HepG2 (cell line): ENCODE data around the gene VASN. TPM values are rescaled to one million over a fixed set of nuclear protein-coding genes. Genes with fewer than 3 reads are reported as not detected.

Source experiments
- ATAC-seq: fragments of 200-7000 bp; cut with Tn5 transposase; 3 replicates; pipeline ENCODE4 v1.9.1; 2020; ENCODE audit warnings: mild to moderate bottlenecking, moderate library complexity
- BruUV-seq: library from RNA; stranded (reverse); fragments of 400-500 nt; replicated peaks from 2 replicates; lab custom pipeline; 2021; lab: Mats Ljungman, UMichigan
- CTCF ChIA-PET: fragments of 300-600 bp; formaldehyde crosslinking; extraction: SDS; loops from one replicate; lab custom pipeline; 2021; ENCODE audit warnings: low total read pairs, inconsistent platforms, low intra/inter-chr PET ratio; lab: Yijun Ruan, JAX
- POLR2A ChIA-PET: fragments of 350-600 bp; sonication (Branson Sonifier 250); formaldehyde crosslinking; loops from one replicate; lab custom pipeline; 2020; ENCODE audit warnings: antibody characterized with exemption, inconsistent platforms; lab: Yijun Ruan, JAX
- DNase-seq: peaks from one replicate; pipeline ENCODE4 v3.0.0-alpha.2; 2015; ENCODE audit warnings: low spot score
- FAIRE-seq: peaks from 3 replicates; lab custom pipeline; 2011; peaks lifted over from hg19 to GRCh38; lab: Jason Lieb, UNC
- H2AFZ ChIP-seq: one replicate; pipeline ENCODE4 v1.6.1; 2011; ENCODE audit warnings: low read length, inconsistent platforms
- H3K27ac ChIP-seq: fragments of 300-600 bp; 3 replicates; pipeline ENCODE4 v1.8.0; 2011; ENCODE audit warnings: mixed run types, mild to moderate bottlenecking, mixed read lengths, low read length, inconsistent platforms; ENCODE audit not compliant: insufficient read depth; ENCODE audit errors: extremely low read length
- H3K27me3 ChIP-seq, 2 experiments: fragments of 200-600 bp in 1 of 2; 2 replicates in 1 of 2; 3 replicates in 1 of 2; pipeline versions ENCODE4 v1.6.0 to v1.8.0; 2011; ENCODE audit warnings: low read length in 2 of 2, mild to moderate bottlenecking in 2 of 2, moderate library complexity in 2 of 2, inconsistent platforms in 1 of 2; ENCODE audit not compliant: insufficient read depth in 2 of 2, control insufficient read depth in 1 of 2
- H3K36me3 ChIP-seq, 2 experiments: fragments of 200-600 bp in 1 of 2; replicated peaks in 1 of 2; 2 replicates in 1 of 2; 3 replicates in 1 of 2; pipeline versions ENCODE4 v1.5.1 to v1.8.0; 2011; ENCODE audit warnings: low read length in 2 of 2, inconsistent platforms in 1 of 2; ENCODE audit not compliant: insufficient read depth in 2 of 2, control insufficient read depth in 1 of 2
- H3K4me1 ChIP-seq: 2 replicates; pipeline ENCODE4 v1.5.1; 2012; ENCODE audit warnings: low read length, inconsistent platforms; ENCODE audit not compliant: insufficient read depth
- H3K4me2 ChIP-seq: 2 replicates; pipeline ENCODE4 v1.6.0; 2011; ENCODE audit warnings: low read depth, low read length, inconsistent platforms
- H3K4me3 ChIP-seq, 3 experiments: fragments of 200-600 bp in 1 of 3; sonication (generic), shearing (Covaris generic) in 1 of 3; replicated peaks in 1 of 3; 2 replicates each; pipeline ENCODE4 v1.5.1; 2011 to 2016; ENCODE audit warnings: low read length in 3 of 3, inconsistent platforms in 2 of 3, low read depth in 2 of 3, mild to moderate bottlenecking in 2 of 3, control low read depth in 1 of 3, mixed read lengths in 1 of 3; ENCODE audit not compliant: insufficient read depth in 1 of 3
- H3K79me2 ChIP-seq: one replicate; pipeline ENCODE4 v1.6.1; 2011; ENCODE audit warnings: low read length, inconsistent platforms; ENCODE audit not compliant: insufficient read depth
- H3K9ac ChIP-seq: 2 replicates; pipeline ENCODE4 v1.6.0; 2011; ENCODE audit warnings: mild to moderate bottlenecking, low read depth, low read length, inconsistent platforms; ENCODE audit not compliant: insufficient read depth
- H3K9me3 ChIP-seq: 2 replicates; pipeline ENCODE4 v1.5.1; 2012; ENCODE audit warnings: mild to moderate bottlenecking, low read length
- H4K20me1 ChIP-seq: 2 replicates; pipeline ENCODE4 v1.6.0; 2011; ENCODE audit warnings: inconsistent platforms, mild to moderate bottlenecking, low read length, moderate library complexity; ENCODE audit not compliant: insufficient read depth
- FOXM1 ChIP-seq: sonication (generic); formaldehyde crosslinking; IDR thresholded peaks from 2 replicates; pipeline ENCODE4 v1.5.0; 2020; ENCODE audit warnings: missing genetic modification reagents
- GFI1 ChIP-seq: sonication (generic); formaldehyde crosslinking; IDR thresholded peaks from 2 replicates; pipeline ENCODE4 v1.5.0; 2020; ENCODE audit warnings: missing genetic modification reagents, mild to moderate bottlenecking, borderline replicate concordance
- MAFK ChIP-seq, 2 experiments: IDR thresholded peaks in 1 of 2; conservative IDR thresholded peaks in 1 of 2; 2 replicates each; pipeline ENCODE4 v1.6.1; 2011; ENCODE audit warnings: improper control_type of control experiment in 2 of 2, low read length in 2 of 2
- NCOA2 ChIP-seq: sonication (generic); formaldehyde crosslinking; IDR thresholded peaks from 2 replicates; pipeline ENCODE4 v1.8.0; 2022; ENCODE audit warnings: inconsistent platforms
- NR2F1 ChIP-seq, 2 experiments: fragments of 450-650 bp in 1 of 2; formaldehyde crosslinking in 1 of 2; IDR thresholded peaks; 2 replicates each; pipeline versions ENCODE4 v1.5.0 to v1.6.1; 2016 to 2020; ENCODE audit warnings: mild to moderate bottlenecking in 1 of 2, missing compliant biosample characterization in 1 of 2, missing genetic modification reagents in 1 of 2, moderate library complexity in 1 of 2
- SKI ChIP-seq: fragments of 450-650 bp; IDR thresholded peaks from one replicate; pipeline ENCODE4 v1.6.1; 2018; ENCODE audit warnings: mild to moderate bottlenecking; ENCODE audit not compliant: partially characterized antibody
- SP4 ChIP-seq: sonication (generic); formaldehyde crosslinking; IDR thresholded peaks from 2 replicates; pipeline ENCODE4 v1.8.1; 2023; ENCODE audit warnings: mild to moderate bottlenecking, missing genetic modification reagents
- TBX3 ChIP-seq: fragments of 450-650 bp; IDR thresholded peaks from 2 replicates; pipeline ENCODE4 v1.6.1; 2017; ENCODE audit warnings: antibody characterized with exemption, mild to moderate bottlenecking, inconsistent platforms, borderline replicate concordance
- TEAD3 ChIP-seq: optimal IDR thresholded peaks from 2 replicates; pipeline ENCODE3; 2016; ENCODE audit warnings: borderline replicate concordance
- THAP11 ChIP-seq: IDR thresholded peaks from 2 replicates; pipeline ENCODE4 v1.6.1; 2016; ENCODE audit warnings: missing biosample characterization, missing genetic modification reagents
- ZIK1 ChIP-seq: sonication (generic); formaldehyde crosslinking; IDR thresholded peaks from 2 replicates; pipeline ENCODE4 v1.5.0; 2020; ENCODE audit warnings: mild to moderate bottlenecking, low read depth, missing genetic modification reagents, borderline replicate concordance
- ZNF224 ChIP-seq: sonication (generic); formaldehyde crosslinking; IDR thresholded peaks from 2 replicates; pipeline ENCODE4 v1.5.0; 2020; ENCODE audit warnings: mild to moderate bottlenecking, missing genetic modification reagents
- ZNF280B ChIP-seq: sonication (generic); formaldehyde crosslinking; IDR thresholded peaks from 2 replicates; pipeline ENCODE4 v1.5.0; 2020; ENCODE audit warnings: missing genetic modification reagents, mild to moderate bottlenecking, borderline replicate concordance
- ZNF331 ChIP-seq: sonication (generic); formaldehyde crosslinking; IDR thresholded peaks from 2 replicates; pipeline ENCODE4 v1.4.0; 2020; ENCODE audit warnings: missing genetic modification reagents
- ZNF569 ChIP-seq: sonication (generic); formaldehyde crosslinking; IDR thresholded peaks from 2 replicates; pipeline ENCODE4 v1.5.0; 2020; ENCODE audit warnings: mild to moderate bottlenecking, missing genetic modification reagents, moderate library complexity, borderline replicate concordance
- ZNF614 ChIP-seq: IDR thresholded peaks from 2 replicates; pipeline ENCODE4 v1.6.1; 2018; ENCODE audit warnings: missing biosample characterization, missing genetic modification reagents, inconsistent platforms, borderline replicate concordance
- ZNF703 ChIP-seq: sonication (generic); formaldehyde crosslinking; IDR thresholded peaks from 2 replicates; pipeline ENCODE4 v1.5.1; 2020; ENCODE audit warnings: missing genetic modification reagents, mild to moderate bottlenecking, moderate library complexity, borderline replicate concordance
- WGBS: methylation state at CpG from one replicate; pipeline ENCODE4 v1.1.6; 2017; ENCODE audit warnings: low lambda C conversion rate; 5-methylcytosine and 5-hydroxymethylcytosine counted together
- in situ Hi-C: cut with HindIII; loops from 2 replicates; pipeline ENCODE4 v1.10.0; 2017; ENCODE audit warnings: low pct_unique_long_range_greater_than_20kb; ENCODE audit not compliant: extremely low pct_ligation_motif_present
- intact Hi-C: fragments of 100-400 bp; cut with micrococcal nuclease; formaldehyde crosslinking; loops from one replicate; pipeline ENCODE4 v1.10.0; 2022; ENCODE audit not compliant: unreplicated experiment
- polyA plus RNA-seq, 8 experiments: library from polyadenylated mRNA; depleted of rRNA in 3 of 8; stranded (reverse) in 7 of 8; unstranded in 1 of 8; fragments of >200 nt; fragmentation: Illumina TruSeq in 4 of 8; extraction: Trizol in 4 of 8; gene quantifications; 2 replicates each; pipeline versions ENCODE4 v1.2.1 to v1.2.3, GENCODE V29; 2011 to 2016; ENCODE audit warnings: low read depth in 4 of 8, missing spikeins in 1 of 8, mixed read lengths in 1 of 8; ENCODE audit not compliant: insufficient read depth in 1 of 8
- total RNA-seq, 5 experiments: library from RNA; depleted of rRNA; stranded (reverse); fragments of >200 nt; fragmentation: Illumina TruSeq; extraction: Trizol; gene quantifications; 2 replicates each; pipeline ENCODE4 v1.2.3, GENCODE V29; 2016; ENCODE audit warnings: low read depth in 1 of 5

VASN gene
- total and polyA plus RNA-seq, 2 of the 13 experiments (the other 11 are each of a cell fraction or from before 2014, with no cell fraction given), result 8.4 to 18.2 TPM

- no peak for TF ChIP-seq THAP11
- peak; percentile 11 for TF ChIP-seq TEAD3 (CRISPR knock-in tag)
- TF ChIP-seq ZNF224 (CRISPR knock-in tag), result no peak
- TF ChIP-seq ZNF614 (CRISPR knock-in tag), result no peak
- TF ChIP-seq SKI, result no peak
- no peak for TF ChIP-seq ZNF331
- no peak for TF ChIP-seq GFI1 (CRISPR knock-in tag)
- TF ChIP-seq TBX3, result no peak
- no peak for TF ChIP-seq FOXM1 (CRISPR knock-in tag)
Observed at GRCh38 chr16:4373909-4374742, 2.5 kb downstream of the VASN start (continued).

GRCh38 chr16:4375717-4376116, 4.1 kb downstream of the VASN start:
- intact Hi-C loops (no loop called here), in situ Hi-C loops (no loop called here)
- TF ChIP-seq NCOA2 (CRISPR knock-in tag) (no peak), MAFK (conservative IDR thresholded peaks at IDR 0.05 in 1 of 2, IDR thresholded peaks at IDR 0.05 in 1 of 2; ENCODE audit: low read length in 2 of 2) (no peak), ZNF569 (CRISPR knock-in tag) (no peak), ZNF280B (CRISPR knock-in tag) (no peak), NR2F1 (CRISPR knock-in tag; IDR thresholded peaks at IDR 0.05) (no peak), ZNF703 (CRISPR knock-in tag) (no peak), SP4 (CRISPR knock-in tag) (no peak), ZIK1 (CRISPR knock-in tag) (no peak)
- Histone ChIP-seq H3K27ac (no peak overlapping the region), H3K9ac (no peak overlapping the region), H2AFZ (no peak overlapping the region), H3K4me1 (peaks cover 85% of the 10 kb centered on the region), H3K79me2 (peaks cover 57% of the 10 kb centered on the region), H3K27me3 (no peaks in the 10 kb centered on the region), H4K20me1 (peaks cover 47% of the 10 kb centered on the region), H3K9me3 (no peaks in the 10 kb centered on the region), H3K36me3 (peaks cover 2 to 4% of the 10 kb centered on the region in 2 experiments; a peak in 3 of 5 replicates), H3K4me2 (no peak overlapping the region), H3K4me3 (no peak overlapping the region)
- no peak for DNase-seq
- ATAC-seq, result no peak
- POLR2A ChIA-PET, result interaction anchor here (0.8 to 1.7 kb wide), 2 partner anchors 24 to 30 kb away, joined by 3 to 6 read pairs; no protein-coding TSS in a partner anchor
- BruUV-seq, result no TSS peak
- CTCF ChIA-PET, result interaction anchor here (1.0 kb wide), 1 partner anchor 27 kb away, joined by 3 read pairs; no protein-coding TSS in a partner anchor
- 95% methylated on average over 11 of the region's 15 CpGs for WGBS
- FAIRE-seq, result no peak
